H1 (cell line): ENCODE measurements around the gene SV2C. TPM values are rescaled to one million over a fixed set of nuclear protein-coding genes. Genes with fewer than 3 reads are reported as not detected.

Experiments
- CTCF ChIA-PET: fragments of 300-600 bp; sonication (Branson Sonifier 250); formaldehyde crosslinking; loops from one replicate; lab custom pipeline; 2021; ENCODE audit not compliant: partially characterized antibody; lab: Charles Lee
- POLR2A ChIA-PET: fragments of 300-600 bp; sonication (Branson Sonifier 250); formaldehyde crosslinking; loops from one replicate; lab custom pipeline; 2021; ENCODE audit warnings: inconsistent platforms; ENCODE audit not compliant: partially characterized antibody; lab: Charles Lee
- DNase-seq, 2 experiments: peaks; one replicate each; pipeline versions ENCODE4 v3.0.0 to v3.0.0-alpha.2; 2010 to 2022; ENCODE audit warnings: low spot score in 2 of 2, low read depth in 1 of 2, mixed read lengths in 1 of 2
- FAIRE-seq: peaks from 2 replicates; lab custom pipeline; 2011; peaks lifted over from hg19 to GRCh38; lab: Jason Lieb, UNC
- H2AFZ ChIP-seq: 2 replicates; pipeline ENCODE4 v1.8.1; 2012; ENCODE audit warnings: low read length, inconsistent platforms
- H2AK5ac ChIP-seq: 2 replicates; pipeline ENCODE4 v1.6.1; 2013; ENCODE audit warnings: low read depth, low read length
- H2BK120ac ChIP-seq: replicated peaks from 2 replicates; pipeline ENCODE3; 2013; ENCODE audit warnings: low read depth, low read length, inconsistent platforms
- H2BK12ac ChIP-seq: 2 replicates; pipeline ENCODE4 v1.6.1; 2013; ENCODE audit warnings: low read depth, low read length
- H2BK15ac ChIP-seq: 2 replicates; pipeline ENCODE4 v1.6.1; 2013; ENCODE audit warnings: low read length
- H2BK20ac ChIP-seq: 2 replicates; pipeline ENCODE4 v1.6.1; 2013; ENCODE audit warnings: low read length
- H2BK5ac ChIP-seq: 2 replicates; pipeline ENCODE4 v1.6.1; 2013; ENCODE audit warnings: low read depth, low read length
- H3K14ac ChIP-seq: 2 replicates; pipeline ENCODE4 v1.6.1; 2013; ENCODE audit warnings: inconsistent platforms; ENCODE audit not compliant: insufficient read length
- H3K18ac ChIP-seq: 2 replicates; pipeline ENCODE4 v1.6.1; 2013; ENCODE audit warnings: low read length; ENCODE audit errors: extremely low read depth
- H3K23ac ChIP-seq: 2 replicates; pipeline ENCODE4 v1.6.1; 2013; ENCODE audit warnings: inconsistent platforms; ENCODE audit not compliant: insufficient read length
- H3K23me2 ChIP-seq: 2 replicates; pipeline ENCODE4 v1.6.1; 2013; ENCODE audit warnings: low read depth, low read length
- H3K27ac ChIP-seq: 2 replicates; pipeline ENCODE4 v1.6.1; 2011; ENCODE audit warnings: low read depth, low read length, inconsistent platforms
- H3K27me3 ChIP-seq, 4 experiments: replicated peaks in 1 of 4; 1 replicate in 1 of 4; 2 replicates in 3 of 4; pipeline versions ENCODE4 v1.6.1 to v1.8.1; 2011 to 2013; ENCODE audit warnings: low read length in 3 of 4, mild to moderate bottlenecking in 3 of 4, inconsistent platforms in 2 of 4, mixed read lengths in 2 of 4, moderate library complexity in 1 of 4; ENCODE audit not compliant: control insufficient read depth in 3 of 4, insufficient read depth in 3 of 4; ENCODE audit errors: extremely low read depth in 1 of 4
- H3K36me3 ChIP-seq, 4 experiments: 2 replicates each; pipeline versions ENCODE4 v1.6.1 to v1.8.1; 2011 to 2013; ENCODE audit warnings: mild to moderate bottlenecking in 4 of 4, low read length in 3 of 4, moderate library complexity in 2 of 4, control low read depth in 1 of 4, inconsistent platforms in 1 of 4; ENCODE audit not compliant: insufficient read depth in 4 of 4, control insufficient read depth in 2 of 4
- H3K4ac ChIP-seq: replicated peaks from 2 replicates; pipeline ENCODE3; 2013; ENCODE audit warnings: low read length, low read depth, mixed read lengths, inconsistent platforms; ENCODE audit not compliant: insufficient read length
- H3K4me1 ChIP-seq, 4 experiments: replicated peaks in 1 of 4; 1 replicate in 1 of 4; 2 replicates in 3 of 4; pipeline versions ENCODE4 v1.6.1 to v1.8.1; 2011 to 2013; ENCODE audit warnings: low read length in 3 of 4, inconsistent platforms in 2 of 4, mixed read lengths in 1 of 4; ENCODE audit not compliant: insufficient read depth in 4 of 4, control insufficient read depth in 3 of 4
- H3K4me2 ChIP-seq, 2 experiments: 2 replicates each; pipeline versions ENCODE4 v1.6.1 to v1.8.1; 2011 to 2013; ENCODE audit warnings: low read depth in 2 of 2, low read length in 2 of 2, control low read depth in 1 of 2, inconsistent platforms in 1 of 2, mild to moderate bottlenecking in 1 of 2; ENCODE audit not compliant: insufficient read depth in 1 of 2
- H3K4me3 ChIP-seq, 4 experiments: fragments of 200-600, 300-600 bp in 1 of 4; sonication (generic), shearing (Covaris generic), sonication (Bioruptor Twin) in 1 of 4; 2 replicates each; pipeline versions ENCODE4 v1.5.1 to v1.8.1; 2011 to 2016; ENCODE audit warnings: low read length in 4 of 4, low read depth in 3 of 4, control low read depth in 2 of 4, inconsistent platforms in 2 of 4, mild to moderate bottlenecking in 2 of 4, mixed read lengths in 1 of 4, moderate library complexity in 1 of 4; ENCODE audit not compliant: insufficient read depth in 2 of 4; ENCODE audit errors: extremely low read depth in 1 of 4
- H3K56ac ChIP-seq: replicated peaks from 2 replicates; pipeline ENCODE3; 2013; ENCODE audit warnings: low read depth, mild to moderate bottlenecking, mixed read lengths, low read length, inconsistent platforms; ENCODE audit not compliant: insufficient read length
- H3K79me1 ChIP-seq: 2 replicates; pipeline ENCODE4 v1.6.1; 2013; ENCODE audit warnings: low read depth, low read length, control low read depth
- H3K79me2 ChIP-seq, 2 experiments: 2 replicates each; pipeline versions ENCODE4 v1.6.1 to v1.8.1; 2012 to 2013; ENCODE audit warnings: low read length in 2 of 2, mild to moderate bottlenecking in 2 of 2, inconsistent platforms in 1 of 2; ENCODE audit not compliant: insufficient read depth in 2 of 2, control insufficient read depth in 1 of 2
- H3K9ac ChIP-seq, 4 experiments: replicated peaks in 1 of 4; 1 replicate in 1 of 4; 2 replicates in 3 of 4; pipeline versions ENCODE4 v1.6.1 to v1.8.1; 2011 to 2013; ENCODE audit warnings: low read depth in 3 of 4, low read length in 3 of 4, control low read depth in 2 of 4, mild to moderate bottlenecking in 2 of 4, moderate library complexity in 2 of 4, inconsistent platforms in 1 of 4; ENCODE audit errors: extremely low read depth in 1 of 4
- H3K9me3 ChIP-seq, 2 experiments: 2 replicates each; pipeline versions ENCODE4 v1.6.1 to v1.8.1; 2012 to 2013; ENCODE audit warnings: mild to moderate bottlenecking in 2 of 2, moderate library complexity in 2 of 2, control low read depth in 1 of 2, inconsistent platforms in 1 of 2, low read depth in 1 of 2, low read length in 1 of 2, mixed read lengths in 1 of 2; ENCODE audit not compliant: insufficient read depth in 2 of 2
- H4K20me1 ChIP-seq, 2 experiments: replicated peaks in 1 of 2; 2 replicates each; pipeline versions ENCODE3 to v1.8.1; 2011 to 2013; ENCODE audit warnings: inconsistent platforms in 2 of 2, low read length in 2 of 2, mild to moderate bottlenecking in 1 of 2; ENCODE audit not compliant: insufficient read depth in 2 of 2, control insufficient read depth in 1 of 2
- H4K5ac ChIP-seq: 2 replicates; pipeline ENCODE4 v1.6.1; 2013; ENCODE audit warnings: low read length, low read depth, mixed read lengths, inconsistent platforms; ENCODE audit not compliant: insufficient read length
- H4K8ac ChIP-seq: 2 replicates; pipeline ENCODE4 v1.8.0; 2013; ENCODE audit warnings: mild to moderate bottlenecking, moderate library complexity, low read length, inconsistent platforms; ENCODE audit not compliant: insufficient read depth; ENCODE audit errors: extremely low read depth
- H4K91ac ChIP-seq: replicated peaks from 2 replicates; pipeline ENCODE3; 2013; ENCODE audit warnings: low read length, mixed read lengths, inconsistent platforms; ENCODE audit not compliant: insufficient read length
- CBX5 ChIP-seq: fragments of 300-800, 300-1000 bp; sonication (generic); IDR thresholded peaks from 2 replicates; pipeline ENCODE4 v1.7.1; 2016; ENCODE audit warnings: antibody characterized with exemption, low read length, low read depth
- CTBP2 ChIP-seq: IDR thresholded peaks from 2 replicates; pipeline ENCODE4 v1.7.0; 2011; ENCODE audit warnings: borderline replicate concordance, mild to moderate bottlenecking, moderate library complexity, mixed read lengths, low read length; ENCODE audit not compliant: insufficient read depth, insufficient read length
- CTCF ChIP-seq, 3 experiments: IDR thresholded peaks; 1 replicate in 2 of 3; 2 replicates in 1 of 3; pipeline versions ENCODE4 v1.5.1 to v1.6.1; 2011; ENCODE audit warnings: low read length in 3 of 3, mild to moderate bottlenecking in 3 of 3, inconsistent platforms in 2 of 3, low read depth in 1 of 3, moderate library complexity in 1 of 3; ENCODE audit not compliant: insufficient read depth in 1 of 3; ENCODE audit errors: control extremely low read depth in 1 of 3
- HDAC2 ChIP-seq, 2 experiments: fragments of 300-600 bp in 1 of 2; sonication (generic) in 1 of 2; IDR thresholded peaks; 2 replicates each; pipeline ENCODE4 v1.6.1; 2011 to 2012; ENCODE audit warnings: low read depth in 2 of 2, low read length in 2 of 2, mild to moderate bottlenecking in 2 of 2, moderate library complexity in 2 of 2, borderline replicate concordance in 1 of 2, inconsistent platforms in 1 of 2
- JUN ChIP-seq: IDR thresholded peaks from 2 replicates; pipeline ENCODE4 v1.6.1; 2011; ENCODE audit warnings: low read depth, mild to moderate bottlenecking, improper control_type of control experiment, low read length
- KDM1A ChIP-seq: fragments of 200-600, 300-600 bp; sonication (generic); IDR thresholded peaks from 2 replicates; pipeline ENCODE4 v1.7.1; 2016; ENCODE audit warnings: mild to moderate bottlenecking, low read length, borderline replicate concordance
- KDM5A ChIP-seq: fragments of 200-600 bp; IDR thresholded peaks from 2 replicates; pipeline ENCODE4 v1.7.1; 2012; ENCODE audit warnings: mild to moderate bottlenecking, low read length, inconsistent platforms, mixed read lengths
- SAP30 ChIP-seq: fragments of 300-600 bp; sonication (generic); IDR thresholded peaks from 2 replicates; pipeline ENCODE4 v1.7.1; 2012; ENCODE audit warnings: low read length, moderate library complexity, mild to moderate bottlenecking, inconsistent platforms; ENCODE audit not compliant: insufficient read depth, insufficient replicate concordance
- SIX5 ChIP-seq: IDR thresholded peaks from 2 replicates; pipeline ENCODE4 v1.6.1; 2011; ENCODE audit warnings: mild to moderate bottlenecking, low read depth, low read length
- SP2 ChIP-seq: IDR thresholded peaks from 2 replicates; pipeline ENCODE4 v1.6.1; 2012; ENCODE audit warnings: mild to moderate bottlenecking, low read length, inconsistent platforms
- SUZ12 ChIP-seq: fragments of 200-600 bp; sonication (generic); IDR thresholded peaks from 2 replicates; pipeline ENCODE4 v1.6.1; 2012; ENCODE audit warnings: mild to moderate bottlenecking, inconsistent platforms, low read length, moderate library complexity, mixed read lengths
- YY1 ChIP-seq: IDR thresholded peaks from 2 replicates; pipeline ENCODE4 v1.6.1; 2011; ENCODE audit warnings: low read depth, mild to moderate bottlenecking, low read length
- ZNF274 ChIP-seq: IDR thresholded peaks from 2 replicates; pipeline ENCODE4 v1.7.0; 2012; ENCODE audit warnings: low read length, borderline replicate concordance; ENCODE audit errors: extremely low read depth
- polyA plus RNA-seq, 7 experiments: library from polyadenylated mRNA; depleted of rRNA in 3 of 7; stranded (reverse) in 5 of 7; unstranded in 2 of 7; fragments of >200 nt in 5 of 7; fragments of 200-250 nt in 2 of 7; gene quantifications; 1 replicate in 5 of 7; 2 replicates in 1 of 7; 4 replicates in 1 of 7; pipeline versions ENCODE4 v1.2.1 to v1.2.3, GENCODE V29; 2011 to 2013; ENCODE audit warnings: missing spikeins in 2 of 7, mixed read lengths in 2 of 7
- total RNA-seq: library from RNA; stranded (reverse); fragmentation: NEBNext Ultra II Directional; extraction: Animal tissue kit (Norgen Biotek cat#: 25700); gene quantifications from 2 replicates; pipeline ENCODE4 v1.2.1, GENCODE V29; 2021

SV2C gene
- total and polyA plus RNA-seq, 2 of the 8 experiments (the other 6 are each of a cell fraction or from before 2014, with no cell fraction given), result 0.08 to 0.24 TPM

GRCh38 chr5:76365561-76365960 lies 282.4 kb downstream of the SV2C start:
- H3K9me3 ChIP-seq, result no peaks in the 10 kb centered on the region
- no peak overlapping the region for H3K18ac ChIP-seq
- H2BK20ac ChIP-seq, result no peak overlapping the region
- DNase-seq (no peak), FAIRE-seq (no peak)
- H3K79me1 ChIP-seq, result no peaks in the 10 kb centered on the region
- H2BK5ac ChIP-seq, result no peak overlapping the region
- no peak overlapping the region for H2BK120ac ChIP-seq
- no peak overlapping the region for H2BK15ac ChIP-seq
- no peaks in the 10 kb centered on the region for H4K20me1 ChIP-seq
- H3K4me3 ChIP-seq, result no peak overlapping the region
- no peak overlapping the region for H3K56ac ChIP-seq
- no peaks in the 10 kb centered on the region for H3K79me2 ChIP-seq
- H3K23ac ChIP-seq, result no peak overlapping the region
- no peak overlapping the region for H2AFZ ChIP-seq
- no peak overlapping the region for H3K4ac ChIP-seq
- H3K36me3 ChIP-seq, result no peaks in the 10 kb centered on the region
- H4K8ac ChIP-seq, result no peak overlapping the region
- H2BK12ac ChIP-seq, result no peak overlapping the region
- H3K27me3 ChIP-seq, result no peaks in the 10 kb centered on the region
- H3K9ac ChIP-seq, result no peak overlapping the region
- H3K14ac ChIP-seq, result no peak overlapping the region
- H3K23me2 ChIP-seq, result no peaks in the 10 kb centered on the region
- no peak overlapping the region for H3K4me2 ChIP-seq
- no peak overlapping the region for H4K5ac ChIP-seq
- no peak overlapping the region for H4K91ac ChIP-seq
- H3K27ac ChIP-seq, result no peak overlapping the region
- H2AK5ac ChIP-seq, result no peak overlapping the region
- CTCF ChIA-PET, result interaction anchor here (1.0 kb wide), 1 partner anchor 275 kb away, joined by 4 read pairs; no protein-coding TSS in a partner anchor
- POLR2A ChIA-PET, result no interaction called here
- H3K4me1 ChIP-seq, result peaks cover 0 to 7% (median 0%) of the 10 kb centered on the region in 4 experiments; a peak in 1 of 7 replicates
- TF ChIP-seq SIX5 (no peak), CBX5 (no peak), YY1 (no peak), HDAC2 (IDR thresholded peaks at IDR 0.05; ENCODE audit: borderline replicate concordance in 1 of 2, low read depth in 2 of 2, low read length in 2 of 2) (no peak), KDM5A (no peak), CTBP2 (no peak), SP2 (no peak), KDM1A (no peak), JUN (no peak), SUZ12 (no peak), SAP30 (no peak), ZNF274 (no peak), CTCF (IDR thresholded peaks at IDR 0.05; ENCODE audit: control extremely low read depth in 1 of 3, insufficient read depth in 1 of 3, low read depth in 1 of 3, low read length in 3 of 3) (no peak)
